H1 (cell line): Measurements from ENCODE around the gene METTL1. TPM values are rescaled to one million over a fixed set of nuclear protein-coding genes. Genes with fewer than 3 reads are reported as not detected.

Experiments used
- CTCF ChIA-PET: fragments of 300-600 bp; sonication (Branson Sonifier 250); formaldehyde crosslinking; loops from one replicate; lab custom pipeline; 2021; ENCODE audit not compliant: partially characterized antibody; lab: Charles Lee
- POLR2A ChIA-PET: fragments of 300-600 bp; sonication (Branson Sonifier 250); formaldehyde crosslinking; loops from one replicate; lab custom pipeline; 2021; ENCODE audit warnings: inconsistent platforms; ENCODE audit not compliant: partially characterized antibody; lab: Charles Lee
- DNase-seq, 2 experiments: peaks; one replicate each; pipeline versions ENCODE4 v3.0.0 to v3.0.0-alpha.2; 2010 to 2022; ENCODE audit warnings: low spot score in 2 of 2, low read depth in 1 of 2, mixed read lengths in 1 of 2
- FAIRE-seq: peaks from 2 replicates; lab custom pipeline; 2011; peaks lifted over from hg19 to GRCh38; lab: Jason Lieb, UNC
- H2AFZ ChIP-seq: 2 replicates; pipeline ENCODE4 v1.8.1; 2012; ENCODE audit warnings: low read length, inconsistent platforms
- H2AK5ac ChIP-seq: 2 replicates; pipeline ENCODE4 v1.6.1; 2013; ENCODE audit warnings: low read depth, low read length
- H2BK120ac ChIP-seq: replicated peaks from 2 replicates; pipeline ENCODE3; 2013; ENCODE audit warnings: low read depth, low read length, inconsistent platforms
- H2BK12ac ChIP-seq: 2 replicates; pipeline ENCODE4 v1.6.1; 2013; ENCODE audit warnings: low read depth, low read length
- H2BK15ac ChIP-seq: 2 replicates; pipeline ENCODE4 v1.6.1; 2013; ENCODE audit warnings: low read length
- H2BK20ac ChIP-seq: 2 replicates; pipeline ENCODE4 v1.6.1; 2013; ENCODE audit warnings: low read length
- H2BK5ac ChIP-seq: 2 replicates; pipeline ENCODE4 v1.6.1; 2013; ENCODE audit warnings: low read depth, low read length
- H3K14ac ChIP-seq: 2 replicates; pipeline ENCODE4 v1.6.1; 2013; ENCODE audit warnings: inconsistent platforms; ENCODE audit not compliant: insufficient read length
- H3K18ac ChIP-seq: 2 replicates; pipeline ENCODE4 v1.6.1; 2013; ENCODE audit warnings: low read length; ENCODE audit errors: extremely low read depth
- H3K23ac ChIP-seq: 2 replicates; pipeline ENCODE4 v1.6.1; 2013; ENCODE audit warnings: inconsistent platforms; ENCODE audit not compliant: insufficient read length
- H3K23me2 ChIP-seq: 2 replicates; pipeline ENCODE4 v1.6.1; 2013; ENCODE audit warnings: low read depth, low read length
- H3K27ac ChIP-seq: 2 replicates; pipeline ENCODE4 v1.6.1; 2011; ENCODE audit warnings: low read depth, low read length, inconsistent platforms
- H3K27me3 ChIP-seq, 4 experiments: replicated peaks in 1 of 4; 1 replicate in 1 of 4; 2 replicates in 3 of 4; pipeline versions ENCODE4 v1.6.1 to v1.8.1; 2011 to 2013; ENCODE audit warnings: low read length in 3 of 4, mild to moderate bottlenecking in 3 of 4, inconsistent platforms in 2 of 4, mixed read lengths in 2 of 4, moderate library complexity in 1 of 4; ENCODE audit not compliant: control insufficient read depth in 3 of 4, insufficient read depth in 3 of 4; ENCODE audit errors: extremely low read depth in 1 of 4
- H3K36me3 ChIP-seq, 4 experiments: 2 replicates each; pipeline versions ENCODE4 v1.6.1 to v1.8.1; 2011 to 2013; ENCODE audit warnings: mild to moderate bottlenecking in 4 of 4, low read length in 3 of 4, moderate library complexity in 2 of 4, control low read depth in 1 of 4, inconsistent platforms in 1 of 4; ENCODE audit not compliant: insufficient read depth in 4 of 4, control insufficient read depth in 2 of 4
- H3K4ac ChIP-seq: replicated peaks from 2 replicates; pipeline ENCODE3; 2013; ENCODE audit warnings: low read length, low read depth, mixed read lengths, inconsistent platforms; ENCODE audit not compliant: insufficient read length
- H3K4me1 ChIP-seq, 4 experiments: replicated peaks in 1 of 4; 1 replicate in 1 of 4; 2 replicates in 3 of 4; pipeline versions ENCODE4 v1.6.1 to v1.8.1; 2011 to 2013; ENCODE audit warnings: low read length in 3 of 4, inconsistent platforms in 2 of 4, mixed read lengths in 1 of 4; ENCODE audit not compliant: insufficient read depth in 4 of 4, control insufficient read depth in 3 of 4
- H3K4me2 ChIP-seq, 2 experiments: 2 replicates each; pipeline versions ENCODE4 v1.6.1 to v1.8.1; 2011 to 2013; ENCODE audit warnings: low read depth in 2 of 2, low read length in 2 of 2, control low read depth in 1 of 2, inconsistent platforms in 1 of 2, mild to moderate bottlenecking in 1 of 2; ENCODE audit not compliant: insufficient read depth in 1 of 2
- H3K4me3 ChIP-seq, 4 experiments: fragments of 200-600, 300-600 bp in 1 of 4; sonication (generic), shearing (Covaris generic), sonication (Bioruptor Twin) in 1 of 4; 2 replicates each; pipeline versions ENCODE4 v1.5.1 to v1.8.1; 2011 to 2016; ENCODE audit warnings: low read length in 4 of 4, low read depth in 3 of 4, control low read depth in 2 of 4, inconsistent platforms in 2 of 4, mild to moderate bottlenecking in 2 of 4, mixed read lengths in 1 of 4, moderate library complexity in 1 of 4; ENCODE audit not compliant: insufficient read depth in 2 of 4; ENCODE audit errors: extremely low read depth in 1 of 4
- H3K56ac ChIP-seq: replicated peaks from 2 replicates; pipeline ENCODE3; 2013; ENCODE audit warnings: low read depth, mild to moderate bottlenecking, mixed read lengths, low read length, inconsistent platforms; ENCODE audit not compliant: insufficient read length
- H3K79me1 ChIP-seq: 2 replicates; pipeline ENCODE4 v1.6.1; 2013; ENCODE audit warnings: low read depth, low read length, control low read depth
- H3K79me2 ChIP-seq, 2 experiments: 2 replicates each; pipeline versions ENCODE4 v1.6.1 to v1.8.1; 2012 to 2013; ENCODE audit warnings: low read length in 2 of 2, mild to moderate bottlenecking in 2 of 2, inconsistent platforms in 1 of 2; ENCODE audit not compliant: insufficient read depth in 2 of 2, control insufficient read depth in 1 of 2
- H3K9ac ChIP-seq, 4 experiments: replicated peaks in 1 of 4; 1 replicate in 1 of 4; 2 replicates in 3 of 4; pipeline versions ENCODE4 v1.6.1 to v1.8.1; 2011 to 2013; ENCODE audit warnings: low read depth in 3 of 4, low read length in 3 of 4, control low read depth in 2 of 4, mild to moderate bottlenecking in 2 of 4, moderate library complexity in 2 of 4, inconsistent platforms in 1 of 4; ENCODE audit errors: extremely low read depth in 1 of 4
- H3K9me3 ChIP-seq, 2 experiments: 2 replicates each; pipeline versions ENCODE4 v1.6.1 to v1.8.1; 2012 to 2013; ENCODE audit warnings: mild to moderate bottlenecking in 2 of 2, moderate library complexity in 2 of 2, control low read depth in 1 of 2, inconsistent platforms in 1 of 2, low read depth in 1 of 2, low read length in 1 of 2, mixed read lengths in 1 of 2; ENCODE audit not compliant: insufficient read depth in 2 of 2
- H4K20me1 ChIP-seq, 2 experiments: replicated peaks in 1 of 2; 2 replicates each; pipeline versions ENCODE3 to v1.8.1; 2011 to 2013; ENCODE audit warnings: inconsistent platforms in 2 of 2, low read length in 2 of 2, mild to moderate bottlenecking in 1 of 2; ENCODE audit not compliant: insufficient read depth in 2 of 2, control insufficient read depth in 1 of 2
- H4K5ac ChIP-seq: 2 replicates; pipeline ENCODE4 v1.6.1; 2013; ENCODE audit warnings: low read length, low read depth, mixed read lengths, inconsistent platforms; ENCODE audit not compliant: insufficient read length
- H4K8ac ChIP-seq: 2 replicates; pipeline ENCODE4 v1.8.0; 2013; ENCODE audit warnings: mild to moderate bottlenecking, moderate library complexity, low read length, inconsistent platforms; ENCODE audit not compliant: insufficient read depth; ENCODE audit errors: extremely low read depth
- H4K91ac ChIP-seq: replicated peaks from 2 replicates; pipeline ENCODE3; 2013; ENCODE audit warnings: low read length, mixed read lengths, inconsistent platforms; ENCODE audit not compliant: insufficient read length
- ASH2L ChIP-seq: fragments of 200-600, 300-600 bp; sonication (generic); IDR thresholded peaks from one replicate; pipeline ENCODE4 v1.7.1; 2017; ENCODE audit warnings: low read length
- HDAC6 ChIP-seq: IDR thresholded peaks from one replicate; pipeline ENCODE4 v1.7.1; 2012; ENCODE audit warnings: low read depth, mild to moderate bottlenecking, inconsistent platforms, low read length, moderate library complexity
- JUN ChIP-seq: IDR thresholded peaks from 2 replicates; pipeline ENCODE4 v1.6.1; 2011; ENCODE audit warnings: low read depth, mild to moderate bottlenecking, improper control_type of control experiment, low read length
- JUND ChIP-seq: IDR thresholded peaks from 2 replicates; pipeline ENCODE4 v1.6.1; 2011; ENCODE audit warnings: mild to moderate bottlenecking, improper control_type of control experiment, low read length
- KDM5A ChIP-seq: fragments of 200-600 bp; IDR thresholded peaks from 2 replicates; pipeline ENCODE4 v1.7.1; 2012; ENCODE audit warnings: mild to moderate bottlenecking, low read length, inconsistent platforms, mixed read lengths
- RAD21 ChIP-seq, 2 experiments: IDR thresholded peaks in 1 of 2; conservative IDR thresholded peaks in 1 of 2; 2 replicates each; pipeline ENCODE4 v1.6.1; 2011; ENCODE audit warnings: low read depth in 2 of 2, low read length in 2 of 2, improper control_type of control experiment in 1 of 2, inconsistent platforms in 1 of 2, mild to moderate bottlenecking in 1 of 2, moderate library complexity in 1 of 2
- SIX5 ChIP-seq: IDR thresholded peaks from 2 replicates; pipeline ENCODE4 v1.6.1; 2011; ENCODE audit warnings: mild to moderate bottlenecking, low read depth, low read length
- SP2 ChIP-seq: IDR thresholded peaks from 2 replicates; pipeline ENCODE4 v1.6.1; 2012; ENCODE audit warnings: mild to moderate bottlenecking, low read length, inconsistent platforms
- TAF7 ChIP-seq: optimal IDR thresholded peaks from 2 replicates; pipeline ENCODE3; 2011; ENCODE audit warnings: low read depth, mild to moderate bottlenecking, inconsistent platforms, low read length, moderate library complexity, borderline replicate concordance
- WGBS, 2 experiments: shearing (Covaris generic) in 1 of 2; methylation state at CpG; one replicate each; pipeline versions ENCODE4 v1.1.6 to v1.1.7; 2013 to 2015; ENCODE audit warnings: low lambda C conversion rate in 2 of 2, mixed read lengths in 2 of 2, inconsistent platforms in 1 of 2, low coverage in 1 of 2, missing lambda C conversion rate in 1 of 2; ENCODE audit not compliant: insufficient replicate concordance in 2 of 2, insufficient coverage in 1 of 2, insufficient read length in 1 of 2; ENCODE audit errors: extremely low coverage in 1 of 2, missing lambda C conversion rate in 1 of 2; 5-methylcytosine and 5-hydroxymethylcytosine counted together
- polyA plus RNA-seq, 7 experiments: library from polyadenylated mRNA; depleted of rRNA in 3 of 7; stranded (reverse) in 5 of 7; unstranded in 2 of 7; fragments of >200 nt in 5 of 7; fragments of 200-250 nt in 2 of 7; gene quantifications; 1 replicate in 5 of 7; 2 replicates in 1 of 7; 4 replicates in 1 of 7; pipeline versions ENCODE4 v1.2.1 to v1.2.3, GENCODE V29; 2011 to 2013; ENCODE audit warnings: missing spikeins in 2 of 7, mixed read lengths in 2 of 7
- total RNA-seq: library from RNA; stranded (reverse); fragmentation: NEBNext Ultra II Directional; extraction: Animal tissue kit (Norgen Biotek cat#: 25700); gene quantifications from 2 replicates; pipeline ENCODE4 v1.2.1, GENCODE V29; 2021
- TF ChIP-seq, protein P1 (sequence below): IDR thresholded peaks from 2 replicates; pipeline ENCODE4 v1.6.1; 2012; ENCODE audit warnings: inconsistent platforms
- TF ChIP-seq, protein P2 (sequence below): IDR thresholded peaks from 2 replicates; pipeline ENCODE4 v1.6.1; 2012; ENCODE audit warnings: inconsistent platforms

Gene METTL1
- total and polyA plus RNA-seq, 2 of the 8 experiments (the other 6 are each of a cell fraction or from before 2014, with no cell fraction given), result 40.5 to 46.0 TPM

DNA sequence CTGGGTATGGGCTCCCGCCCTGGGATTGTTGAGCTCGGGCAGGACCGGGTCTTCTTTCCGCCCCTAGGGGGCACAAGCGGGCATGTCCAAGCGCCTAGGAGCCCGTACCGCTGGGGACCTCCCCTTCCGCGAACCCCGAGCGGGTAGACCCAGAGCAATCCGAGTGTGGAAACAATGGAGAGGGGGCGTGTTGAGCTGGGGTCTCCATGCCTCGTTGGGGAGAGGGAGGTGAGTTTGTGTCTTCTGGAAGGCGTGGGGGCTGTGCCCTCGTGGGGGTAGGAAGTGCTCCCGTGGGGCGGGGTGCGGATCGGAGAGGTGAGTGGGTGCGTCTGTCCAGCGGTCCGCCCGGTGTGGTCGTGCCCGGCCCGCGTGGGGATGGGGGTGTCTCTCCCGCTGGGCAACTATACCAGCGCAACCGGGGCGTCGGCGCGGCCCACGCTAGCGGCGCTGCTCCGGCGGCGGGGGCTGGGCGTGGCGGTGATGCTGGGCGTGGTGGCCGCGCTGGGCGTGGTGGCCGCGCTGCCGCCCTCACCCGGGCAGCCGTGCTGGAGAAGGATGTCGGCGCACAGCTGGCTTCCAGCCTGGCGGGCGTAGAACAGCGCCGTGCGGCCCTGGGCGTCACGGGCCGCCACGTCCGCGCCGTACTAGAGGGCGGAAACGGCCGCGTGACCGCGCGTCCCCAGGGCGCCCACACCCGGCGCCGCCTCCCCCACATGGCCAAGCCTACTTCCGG, 45.6 kb downstream of the METTL1 start:
- Histone ChIP-seq H3K23ac (no peak overlapping the region), H2BK15ac (no peak overlapping the region), H3K4ac (no peak overlapping the region), H3K9me3 (no peaks in the 10 kb centered on the region), H4K5ac (no peak overlapping the region), H3K79me2 (no peaks in the 10 kb centered on the region), H3K27ac (no peak overlapping the region), H4K8ac (no peak overlapping the region), H3K79me1 (no peaks in the 10 kb centered on the region), H2BK20ac (no peak overlapping the region), H3K9ac (no peak overlapping the region), H3K23me2 (peaks cover 12% of the 10 kb centered on the region; the same call in 1 of the 2 replicates), H3K36me3 (no peaks in the 10 kb centered on the region), H3K4me1 (peaks cover 0 to 20% (median 13%) of the 10 kb centered on the region in 4 experiments; a peak in 5 of 7 replicates), H3K4me3 (peak overlapping the region; percentile 51 to 82 (median 65)), H3K14ac (no peak overlapping the region), H2AK5ac (no peak overlapping the region), H4K20me1 (peaks cover 2 to 7% of the 10 kb centered on the region in 2 experiments), H3K4me2 (peak overlapping the region; percentile 52 to 95), H3K56ac (no peak overlapping the region), H4K91ac (peak overlapping the region; percentile 63), H3K27me3 (peaks cover 19 to 70% (median 50%) of the 10 kb centered on the region in 4 experiments), H2BK5ac (no peak overlapping the region; the same call in 1 of the 2 replicates), H2BK12ac (peak overlapping the region; percentile 75; the same call in 1 of the 2 replicates), H2AFZ (no peak overlapping the region), H3K18ac (no peak overlapping the region), H2BK120ac (no peak overlapping the region)
- FAIRE-seq (no peak), DNase-seq (peak; percentile 65 to 95)
- CTCF ChIA-PET, result interaction anchor here (0.6 to 11.7 kb wide), 33 partner anchors 10 to 654 kb away, joined by 3 to 149 read pairs (median 4); partner anchors contain the start of genes AGAP2, B4GALNT1, OS9 and TSPAN31
- POLR2A ChIA-PET, result interaction anchor here (0.5 to 7.4 kb wide), 11 partner anchors 11 to 152 kb away, joined by 3 to 59 read pairs (median 4); partner anchors contain the start of genes AGAP2, B4GALNT1 and TSPAN31
- WGBS, 2 experiments, result 4% methylated on average over 73 of the region's 79 CpGs; no CpG with 5 or more reads in 1 of the 2 experiments
- TF ChIP-seq KDM5A (no peak), JUND (no peak), JUN (no peak), ASH2L (peak; percentile 39), SIX5 (no peak), HDAC6 (no peak), RAD21 (IDR thresholded peaks at IDR 0.05 in 1 of 2, conservative IDR thresholded peaks at IDR 0.05 in 1 of 2; ENCODE audit: low read depth in 2 of 2, low read length in 2 of 2) (peak; percentile 43 to 63; a peak in 3 of 4 replicates), SP2 (no peak), TAF7 (no peak)
- TF ChIP-seq, protein P1, sequence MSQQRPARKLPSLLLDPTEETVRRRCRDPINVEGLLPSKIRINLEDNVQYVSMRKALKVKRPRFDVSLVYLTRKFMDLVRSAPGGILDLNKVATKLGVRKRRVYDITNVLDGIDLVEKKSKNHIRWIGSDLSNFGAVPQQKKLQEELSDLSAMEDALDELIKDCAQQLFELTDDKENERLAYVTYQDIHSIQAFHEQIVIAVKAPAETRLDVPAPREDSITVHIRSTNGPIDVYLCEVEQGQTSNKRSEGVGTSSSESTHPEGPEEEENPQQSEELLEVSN, result 0 out of 2 replicates have a peak, but pooled peaks have one; percentile 45
- TF ChIP-seq, protein P2, sequence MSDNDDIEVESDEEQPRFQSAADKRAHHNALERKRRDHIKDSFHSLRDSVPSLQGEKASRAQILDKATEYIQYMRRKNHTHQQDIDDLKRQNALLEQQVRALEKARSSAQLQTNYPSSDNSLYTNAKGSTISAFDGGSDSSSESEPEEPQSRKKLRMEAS, result no peak; the same call in 1 of the 2 replicates
